HG03045 (cell line): ENCODE measurements around the gene MEGF9.
A peak's percentile ranks its signal among the peaks of the same experiment; 100 is the strongest.
"Not testable (repeated sequence)": the region's sequence is repeated elsewhere in the genome, so short reads cannot be mapped to it uniquely, and the experiment has no call there.

Experiments used
- ATAC-seq: cut with Tn5 transposase; IDR thresholded peaks from one replicate; pipeline ENCODE4 v1.9.1; 2021; ENCODE audit warnings: mild to moderate bottlenecking, moderate library complexity; ENCODE audit not compliant: unreplicated experiment

The MEGF9 gene

GRCh38 chr9:120579139-120580050, 134.9 kb downstream of the MEGF9 start:
- peak; percentile 43 for ATAC-seq

DNA sequence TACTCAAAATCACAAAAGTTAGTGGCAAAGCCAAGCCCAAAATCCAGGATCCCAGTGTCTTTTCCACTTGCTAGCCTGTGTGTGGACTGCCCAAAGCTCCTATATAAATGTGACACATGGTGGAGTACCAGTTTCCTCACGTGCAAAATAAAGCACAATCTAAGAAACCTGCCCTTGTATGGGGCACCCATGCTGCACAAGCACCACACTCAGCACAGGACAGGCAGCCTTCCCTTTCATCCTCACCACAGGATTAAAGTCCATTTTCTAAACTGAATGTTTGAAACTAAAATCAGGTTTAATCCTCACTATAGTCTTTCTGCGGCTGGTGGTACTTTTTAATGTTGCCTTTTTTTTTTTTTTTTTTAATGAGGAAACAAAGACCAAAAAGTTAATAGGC, 139.8 kb downstream of the MEGF9 start:
- no peak for ATAC-seq

- no peak for ATAC-seq
These were observed 141.8 kb downstream of the MEGF9 start for GRCh38 chr9:120572472-120572871.

- no peak for ATAC-seq
These were observed 142.6 kb downstream of the MEGF9 start for GRCh38 chr9:120571443-120572257.

GRCh38 chr9:120570296-120570695, 144.0 kb downstream of the MEGF9 start:
- ATAC-seq: no peak

DNA sequence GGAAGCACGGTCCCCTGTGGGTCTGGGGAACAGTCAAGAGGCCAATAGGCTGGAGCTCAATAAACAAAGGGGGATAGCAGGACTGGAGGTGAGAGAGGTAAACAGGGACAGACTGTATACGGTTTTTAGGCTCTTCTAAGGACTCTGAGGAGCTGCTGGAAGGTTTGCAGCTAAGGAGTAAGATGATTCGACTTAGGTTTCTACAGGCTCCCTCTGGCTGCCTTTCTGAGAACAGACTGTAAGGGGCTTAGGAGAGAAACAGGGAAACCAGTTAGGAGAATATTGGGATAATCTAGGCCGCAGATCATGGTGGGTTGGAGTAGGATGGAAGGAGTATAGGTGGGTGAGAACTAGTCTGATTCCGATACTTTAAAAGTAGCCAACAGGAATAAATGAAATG, 144.7 kb downstream of the MEGF9 start:
- ATAC-seq: no peak

GRCh38 chr9:120568816-120569215, 145.5 kb downstream of the MEGF9 start:
- no peak for ATAC-seq

- ATAC-seq: no peak
These were observed 146.4 kb downstream of the MEGF9 start for GRCh38 chr9:120567874-120568273.

GRCh38 chr9:120567081-120567480, 147.2 kb downstream of the MEGF9 start:
- ATAC-seq: no peak

GRCh38 chr9:120564589-120564988, 149.7 kb downstream of the MEGF9 start:
- no peak for ATAC-seq

DNA sequence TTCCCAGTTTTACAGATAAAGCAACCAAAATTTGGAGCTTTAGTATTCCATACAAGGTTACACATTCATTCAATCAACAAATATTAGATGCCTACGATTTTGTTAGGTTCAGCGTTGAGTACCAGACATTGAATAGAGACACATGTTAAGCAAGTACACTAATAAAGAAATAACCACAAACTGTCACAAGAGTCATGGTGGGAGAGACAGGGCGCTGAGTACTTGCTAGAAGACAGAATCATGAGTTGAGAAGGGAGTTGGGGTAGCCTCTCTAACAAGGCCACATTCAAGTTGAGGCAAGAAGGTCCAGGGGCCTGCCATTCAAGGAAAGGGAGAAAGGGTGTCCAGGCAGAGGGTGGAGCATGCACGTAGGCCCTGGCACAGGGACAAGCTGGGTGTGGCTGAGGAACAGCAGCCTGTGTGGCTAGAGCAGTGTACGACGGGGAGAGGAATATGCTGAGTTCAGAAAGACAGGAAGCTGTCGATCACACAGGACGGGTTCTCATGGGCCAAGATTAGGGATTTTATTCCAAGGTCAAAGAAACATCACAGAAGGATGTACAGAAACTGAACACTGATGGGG, 151.3 kb downstream of the MEGF9 start:
- ATAC-seq: no peak

DNA sequence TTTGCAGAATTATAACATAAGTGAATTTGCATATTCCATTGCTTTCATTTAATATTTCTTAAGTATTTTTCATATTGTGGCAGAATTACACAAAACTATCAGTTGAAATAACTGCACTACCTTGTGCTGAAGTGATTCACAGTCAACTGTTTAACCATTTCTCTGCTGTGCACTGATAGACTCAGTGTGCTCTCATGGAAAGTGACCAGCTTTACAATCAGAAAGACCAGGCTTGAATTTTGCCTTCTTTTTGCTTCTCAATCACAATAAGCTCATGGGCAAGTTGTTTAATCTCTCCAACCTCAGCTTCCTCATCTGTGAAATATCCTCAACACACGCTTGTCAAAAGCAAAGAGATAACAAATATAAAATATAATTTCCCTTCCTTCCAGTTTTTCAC, 152.6 kb downstream of the MEGF9 start:
- no peak for ATAC-seq

- no peak for ATAC-seq
These were observed 154.7 kb downstream of the MEGF9 start for GRCh38 chr9:120559546-120559945.

- ATAC-seq: no peak
These were observed 155.8 kb downstream of the MEGF9 start for GRCh38 chr9:120558454-120558853.

DNA sequence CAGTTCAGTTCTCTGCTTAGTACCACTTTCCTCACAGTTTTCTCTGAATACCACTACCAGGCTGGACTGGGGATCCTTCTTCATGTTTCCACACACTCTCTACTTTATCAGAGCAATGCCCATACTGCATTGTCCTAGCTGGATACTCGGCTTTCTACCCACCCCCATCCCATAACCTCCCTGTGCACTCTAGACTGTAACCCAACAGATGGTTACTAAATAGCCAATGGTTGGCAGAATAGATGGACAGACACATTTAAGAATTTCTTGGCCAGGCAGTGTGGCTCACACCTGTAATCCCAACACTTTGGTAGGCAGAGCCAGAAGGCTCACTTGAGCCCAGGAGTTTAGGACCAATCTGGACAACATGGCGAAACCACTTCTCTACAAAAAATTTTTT, 157.1 kb downstream of the MEGF9 start:
- no peak for ATAC-seq

- no peak for ATAC-seq
These were observed 157.5 kb downstream of the MEGF9 start for GRCh38 chr9:120556775-120557174.

DNA sequence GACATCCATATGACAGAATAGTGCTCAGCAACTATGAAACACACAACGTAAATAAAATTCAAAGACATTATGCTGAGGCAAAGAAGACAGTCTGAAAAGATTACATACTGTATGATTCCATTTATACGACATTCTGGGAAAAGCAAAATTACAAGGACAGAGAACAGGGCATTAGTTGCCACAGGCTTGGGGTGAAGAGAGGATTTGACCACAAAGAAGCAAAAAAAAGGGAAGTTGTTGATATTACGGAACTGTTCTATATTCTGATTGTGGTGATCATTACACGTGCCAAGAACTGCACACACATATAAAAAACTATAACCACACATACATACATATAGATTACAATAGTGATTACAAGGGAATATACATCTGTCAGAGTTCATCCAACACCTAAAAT, 158.4 kb downstream of the MEGF9 start:
- ATAC-seq: no peak

GRCh38 chr9:120552210-120552704, 162.0 kb downstream of the MEGF9 start:
- ATAC-seq: not testable (repeated sequence)
